Right renal pelvis (tissue), 4 donors: ENCODE data around the gene REV3L. TPM values are rescaled to one million over a fixed set of nuclear protein-coding genes. Genes with fewer than 3 reads are reported as not detected.
A peak's percentile ranks its signal among the peaks of the same experiment; 100 is the strongest.

ENCODE experiments used
- DNase-seq, 4 donors: peaks; one replicate each; pipeline ENCODE4 v3.0.0-alpha.2; 2013; ENCODE audit warnings: low read depth in 4 of 4, low spot score in 3 of 4, missing footprints in 1 of 4
- polyA plus RNA-seq, 4 donors: library from polyadenylated mRNA; unstranded; fragments of 120-200 nt; gene quantifications; one replicate each; pipeline ENCODE4 v1.2.1, GENCODE V29; 2013; ENCODE audit not compliant: insufficient read length in 4 of 4

The REV3L gene
- polyA plus RNA-seq, 4 donors, result 36.6 to 47.6 (median 47.0) TPM

GRCh38 chr6:111388681-111389080 lies 94.3 kb downstream of the REV3L start:
- DNase-seq, result no peak

DNA sequence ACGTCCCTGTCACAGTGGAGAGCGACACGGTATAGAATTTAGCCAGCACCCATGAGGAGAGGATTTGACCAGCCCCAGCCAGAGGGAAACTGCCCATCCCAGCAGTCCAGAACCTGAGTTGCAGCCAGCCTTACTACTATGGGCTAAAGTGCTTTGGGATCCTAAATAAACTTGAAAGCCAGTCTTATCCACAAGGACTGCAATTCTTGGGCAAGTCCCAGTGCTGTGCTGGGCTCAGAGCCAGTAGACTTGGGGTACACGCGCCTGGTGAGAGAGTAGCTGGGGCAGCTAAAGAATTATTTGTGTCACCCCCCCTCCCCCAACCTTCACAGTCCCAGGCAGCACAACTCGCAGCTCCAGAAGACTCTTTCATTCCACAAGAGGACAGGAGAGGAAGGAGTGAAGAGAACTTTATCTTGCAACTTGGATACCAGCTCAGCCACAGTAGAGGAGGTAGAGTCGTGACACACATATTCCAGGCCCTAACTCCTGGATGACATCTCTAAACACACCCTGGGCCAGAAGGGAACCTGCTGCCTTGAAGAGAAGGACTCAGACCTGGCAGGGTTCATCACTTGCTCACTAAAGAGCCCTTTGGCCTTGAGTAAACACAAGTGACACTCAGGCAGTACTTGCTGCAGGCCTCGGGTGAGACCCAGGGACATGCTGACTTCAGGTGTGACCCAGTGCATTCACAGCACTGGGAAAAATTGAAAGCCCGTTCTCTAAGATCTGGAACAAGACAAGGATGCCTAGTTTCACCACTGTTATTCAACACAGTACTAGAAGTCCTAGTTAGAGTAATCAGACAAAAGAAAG lies 100.3 kb downstream of the REV3L start:
- no peak for DNase-seq

DNA sequence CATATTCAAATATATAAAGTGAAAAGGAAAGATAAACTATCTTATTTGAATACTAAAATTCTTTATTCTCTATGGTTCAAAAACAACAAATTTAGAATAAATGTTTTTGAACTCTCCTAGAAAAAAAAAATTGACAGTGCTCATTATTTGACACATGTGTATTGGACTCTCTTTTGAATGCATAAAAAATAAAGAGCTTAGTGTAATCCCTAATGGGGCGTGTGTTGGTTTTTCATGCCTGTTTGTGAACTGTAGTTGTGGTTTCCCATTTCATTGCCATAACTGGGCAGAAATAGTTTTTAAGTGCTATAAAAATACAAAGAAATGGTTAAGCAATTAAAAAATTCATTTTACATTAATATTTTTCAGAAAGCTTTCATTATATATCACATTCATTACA lies 101.3 kb downstream of the REV3L start:
- DNase-seq, result no peak

GRCh38 chr6:111381123-111381522 lies 101.9 kb downstream of the REV3L start:
- no peak for DNase-seq

GRCh38 chr6:111379831-111380230 lies 103.2 kb downstream of the REV3L start:
- no peak for DNase-seq

- no peak for DNase-seq
Observed at GRCh38 chr6:111379302-111379701, 103.7 kb downstream of the REV3L start.

DNA sequence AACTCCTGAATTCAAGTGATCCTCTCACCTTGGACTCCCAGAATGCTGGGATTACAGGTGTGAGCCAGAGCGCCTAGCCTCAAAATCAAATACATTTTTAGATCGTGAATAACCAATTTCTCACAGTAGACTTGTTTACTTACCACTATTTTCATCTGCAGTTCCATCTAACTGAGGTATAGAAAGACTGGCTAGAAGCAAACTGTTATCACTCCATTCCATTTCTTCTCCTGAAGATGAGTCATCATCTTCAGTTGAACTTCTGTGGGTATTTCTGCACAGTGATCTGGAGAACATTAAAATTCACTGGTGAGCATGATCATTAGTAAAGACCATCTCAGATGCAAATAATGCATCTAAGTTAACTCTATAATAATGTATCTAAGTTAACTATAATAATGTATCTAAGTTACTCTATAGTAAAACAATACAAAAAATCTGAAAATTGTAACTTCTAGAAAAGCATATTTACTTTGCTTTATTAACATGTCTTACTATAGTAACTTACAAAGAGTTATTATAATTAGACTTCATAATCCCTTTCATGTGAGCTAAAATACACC lies 105.4 kb downstream of the REV3L start:
- no peak for DNase-seq

GRCh38 chr6:111367393-111368088 lies 115.5 kb downstream of the REV3L start:
- no peak for DNase-seq

- DNase-seq, result peak; percentile 4 to 18 (median 13)
Observed at GRCh38 chr6:111361648-111362047, 121.4 kb downstream of the REV3L start.

DNA sequence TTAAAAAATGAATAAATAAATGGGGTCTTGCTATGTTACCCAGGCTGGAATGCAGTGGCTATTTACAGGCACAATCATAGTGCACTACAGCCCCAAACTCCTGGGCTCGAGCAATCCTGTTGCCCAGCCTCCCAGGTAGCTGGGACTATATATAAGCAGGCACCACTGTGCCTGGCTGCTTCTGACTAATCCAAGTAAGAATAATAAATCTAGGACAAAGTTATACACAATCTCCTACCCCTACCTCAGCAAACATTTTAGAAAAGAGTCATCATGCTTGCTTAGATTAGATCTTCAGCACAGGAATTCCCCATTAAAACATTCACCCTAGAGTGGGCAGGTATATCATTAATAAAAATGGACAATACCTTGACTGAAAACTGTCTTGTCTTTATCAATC lies 124.6 kb downstream of the REV3L start:
- no peak for DNase-seq

DNA sequence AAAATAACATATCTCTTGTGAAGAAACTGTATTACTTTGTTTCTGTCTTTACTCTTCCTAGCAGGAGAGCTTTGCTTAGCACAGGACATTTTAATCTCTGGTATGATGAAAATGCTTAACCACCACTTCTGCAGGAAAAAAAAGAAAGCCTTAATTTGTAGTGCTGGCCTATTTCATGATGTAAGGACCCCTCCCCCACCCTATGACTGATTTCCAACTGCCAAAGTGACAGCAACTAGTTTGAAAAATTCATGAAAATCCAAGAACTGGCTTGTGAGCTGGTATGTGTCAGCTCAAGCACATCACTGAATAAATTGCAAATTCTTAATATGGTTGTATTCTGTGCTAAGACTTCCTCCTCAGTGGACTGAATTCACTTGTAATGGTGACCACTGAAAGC lies 125.3 kb downstream of the REV3L start:
- no peak for DNase-seq

DNA sequence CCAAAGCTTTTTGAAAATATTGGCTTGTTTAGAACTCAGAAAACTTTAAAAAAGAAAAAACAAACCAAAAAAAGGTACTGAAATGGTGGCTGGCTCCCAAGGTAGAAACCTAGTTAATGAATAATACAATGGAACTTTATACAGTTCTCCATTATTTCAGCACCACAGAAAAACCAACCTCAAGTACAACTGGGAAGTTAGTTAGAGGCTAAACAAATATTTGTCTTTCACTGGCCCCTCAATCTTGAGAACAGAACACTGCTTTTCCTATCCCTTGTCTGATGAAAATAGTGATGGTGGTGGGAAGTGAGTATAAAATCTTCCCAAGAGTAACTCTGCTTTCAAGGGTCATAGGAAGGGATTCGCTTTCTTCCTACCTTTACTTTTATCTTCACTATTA lies 126.5 kb downstream of the REV3L start:
- DNase-seq, result no peak

DNA sequence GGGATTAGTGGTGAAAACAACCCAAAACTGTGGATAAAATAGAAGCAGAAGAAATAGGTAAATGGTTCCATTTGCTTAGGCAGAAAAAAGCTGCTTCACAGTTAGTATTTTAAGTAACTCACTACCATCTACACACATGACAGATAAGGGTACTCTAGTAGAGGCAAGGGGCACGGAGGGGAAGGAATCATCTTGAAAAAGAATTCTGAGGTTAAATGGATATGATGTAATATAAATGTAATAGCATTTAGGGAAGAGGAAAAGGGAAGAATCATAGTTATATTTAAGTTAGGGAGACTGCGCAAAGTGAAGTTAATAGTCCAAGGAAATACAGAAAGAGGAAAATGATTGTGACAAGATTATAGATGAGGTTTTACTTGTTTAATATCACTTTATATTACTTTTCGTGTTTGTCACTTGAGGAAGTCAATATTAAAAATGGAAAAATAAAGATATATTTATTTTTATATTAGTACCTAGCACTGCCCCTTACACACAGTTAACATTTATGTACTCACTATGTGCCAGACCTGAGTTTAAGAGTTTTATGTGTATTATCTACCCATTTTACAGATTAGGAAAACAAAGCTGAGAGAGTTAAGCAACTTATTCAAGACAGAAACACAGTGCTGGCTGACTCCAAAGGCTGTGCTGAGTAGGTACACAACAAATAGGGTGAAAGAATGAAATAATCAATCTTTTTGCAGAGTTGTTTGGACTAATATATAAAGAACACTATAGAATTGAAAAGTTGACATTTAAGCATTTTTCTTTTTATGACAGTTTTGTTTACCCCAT lies 128.1 kb downstream of the REV3L start:
- DNase-seq, result no peak

DNA sequence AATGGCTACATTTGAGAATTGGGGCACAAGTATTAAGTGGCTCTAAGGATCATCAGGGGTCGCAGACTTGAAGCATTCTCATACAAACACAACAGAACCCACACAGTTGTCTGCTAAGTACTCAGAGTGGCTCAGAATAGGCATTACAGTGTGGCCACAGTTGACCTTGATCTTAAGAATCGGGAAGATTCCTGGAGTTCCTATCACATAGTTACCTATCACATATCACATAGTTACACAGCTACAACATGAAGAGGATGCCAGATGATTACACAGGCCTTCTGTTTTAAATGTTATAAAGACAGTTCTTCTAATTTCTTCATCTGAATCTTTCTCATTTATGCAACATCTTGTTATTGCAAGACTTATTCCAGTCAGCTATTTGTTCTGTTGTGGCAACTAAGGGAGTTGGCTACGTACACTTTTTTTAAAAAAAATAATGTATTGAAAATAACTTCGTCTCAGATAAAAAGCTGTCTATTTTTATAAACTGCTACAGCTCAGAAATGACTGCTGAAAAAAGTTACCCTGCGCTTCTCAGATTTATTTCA lies 129.0 kb downstream of the REV3L start:
- DNase-seq, result no peak

GRCh38 chr6:111347589-111347988 lies 135.4 kb downstream of the REV3L start:
- DNase-seq, result no peak

DNA sequence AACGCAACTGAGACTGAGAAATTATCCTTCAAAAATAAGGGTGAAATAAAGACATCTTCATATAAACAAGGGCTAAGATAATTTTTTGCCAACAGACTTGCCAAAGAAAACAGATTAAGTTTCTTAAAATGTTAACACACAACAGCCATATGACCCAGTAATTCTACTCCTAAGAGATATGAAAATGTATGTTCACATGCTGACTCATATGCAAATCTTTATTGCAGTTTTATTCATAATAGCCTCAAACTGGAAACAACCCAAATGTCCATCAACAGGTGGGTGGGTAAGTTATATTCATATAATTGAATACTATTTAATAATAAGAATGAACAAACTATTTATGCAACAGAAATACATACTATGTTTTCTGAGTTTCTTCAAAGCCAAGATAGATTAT lies 140.1 kb downstream of the REV3L start:
- DNase-seq, result no peak

DNA sequence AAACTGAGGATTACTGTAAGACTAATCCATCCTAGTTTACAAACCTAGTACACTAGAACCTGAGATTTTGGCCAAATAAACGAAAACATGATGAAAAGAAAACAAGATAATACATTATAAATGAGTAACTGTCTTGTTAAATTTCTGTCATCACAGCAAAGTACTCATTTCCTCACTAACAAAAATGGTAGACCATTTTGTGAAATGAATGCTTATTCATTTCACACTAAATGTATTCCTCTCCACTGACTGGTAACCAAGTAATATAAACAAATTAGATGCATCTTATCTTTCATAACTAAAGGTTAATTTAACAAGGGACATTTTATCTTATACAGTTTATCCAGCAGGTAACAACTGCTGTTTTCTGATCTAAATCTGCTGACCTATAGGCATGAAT lies 143.7 kb downstream of the REV3L start:
- DNase-seq, result no peak

- DNase-seq, result no peak
Observed at GRCh38 chr6:111338843-111339242, 144.2 kb downstream of the REV3L start.

GRCh38 chr6:111337829-111338236 lies 145.2 kb downstream of the REV3L start:
- DNase-seq, result no peak

DNA sequence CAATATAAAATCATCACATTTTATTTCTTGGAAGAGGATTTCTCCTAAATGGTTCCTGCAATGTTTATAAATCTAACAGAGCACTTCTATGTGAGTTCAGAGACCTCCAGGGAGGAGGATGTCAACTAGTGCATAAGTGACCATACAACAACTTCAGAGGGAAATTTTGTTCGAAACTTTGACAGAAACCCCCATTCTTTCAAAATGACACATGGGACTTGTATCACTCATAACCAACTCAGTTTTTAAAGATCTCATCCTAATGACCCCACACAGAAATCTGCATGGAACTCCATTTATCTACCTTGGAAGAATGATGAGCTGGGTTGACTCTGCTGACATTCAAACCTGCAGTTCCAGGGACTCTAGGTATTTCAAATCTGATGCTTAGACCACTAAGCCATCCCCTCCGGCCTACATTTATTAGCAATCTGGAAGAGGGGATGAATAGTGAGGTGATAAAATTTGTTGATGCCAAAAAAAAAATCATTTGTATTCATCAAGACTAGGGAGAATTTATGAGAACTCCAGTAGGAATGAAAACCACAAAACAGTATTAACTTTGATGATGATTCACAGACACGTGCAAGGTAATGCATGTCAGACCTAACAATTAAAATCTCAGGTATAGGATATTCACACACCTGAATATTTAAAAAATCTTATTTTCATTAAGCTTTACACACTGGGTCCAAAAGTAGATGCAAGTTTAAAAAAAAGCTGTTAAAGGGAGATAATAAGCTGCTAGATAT lies 153.0 kb downstream of the REV3L start:
- DNase-seq, result no peak
